Measurements from ENCODE around the gene MACROD2.
"Not testable (repeated sequence)": the region's sequence is repeated elsewhere in the genome, so short reads cannot be mapped to it uniquely, and the experiment has no call there.

MACROD2 gene

GRCh38 chr20:14235355-14235754 lies 240.0 kb downstream of the MACROD2 start:
- no peak for TF ChIP-seq CTCF (IDR thresholded peaks at IDR 0.05; ENCODE audit: borderline replicate concordance, control extremely low read depth, extremely low read depth, insufficient read depth, missing control alignments)
- in situ Hi-C loops (cut with MboI; ENCODE audit: low sequenced_read_pairs, unreplicated experiment) = no loop called here
- no peak for DNase-seq (ENCODE audit: low spot score)

- in situ Hi-C loops (cut with MboI; ENCODE audit: low sequenced_read_pairs, unreplicated experiment) = no loop called here
These were observed 250.2 kb downstream of the MACROD2 start for GRCh38 chr20:14245368-14245970.

GRCh38 chr20:14259689-14260088 lies 264.4 kb downstream of the MACROD2 start:
- in situ Hi-C loops (cut with MboI; ENCODE audit: low sequenced_read_pairs, unreplicated experiment) = no loop called here
- no peak for DNase-seq (ENCODE audit: low spot score)

More at GRCh38 chr20:14245368-14245970, 250.2 kb downstream of the MACROD2 start:
- no peak for DNase-seq (ENCODE audit: low spot score)
- TF ChIP-seq CTCF (IDR thresholded peaks at IDR 0.05; ENCODE audit: borderline replicate concordance, control extremely low read depth, extremely low read depth, insufficient read depth, missing control alignments) = no peak

GRCh38 chr20:14260367-14260766 lies 265.1 kb downstream of the MACROD2 start:
- no peak for TF ChIP-seq CTCF (IDR thresholded peaks at IDR 0.05; ENCODE audit: borderline replicate concordance, control extremely low read depth, extremely low read depth, insufficient read depth, missing control alignments)
- in situ Hi-C loops (cut with MboI; ENCODE audit: low sequenced_read_pairs, unreplicated experiment) = no loop called here

More at GRCh38 chr20:14259689-14260088, 264.4 kb downstream of the MACROD2 start:
- TF ChIP-seq CTCF (IDR thresholded peaks at IDR 0.05; ENCODE audit: borderline replicate concordance, control extremely low read depth, extremely low read depth, insufficient read depth, missing control alignments) = no peak

GRCh38 chr20:14264869-14265268 lies 269.6 kb downstream of the MACROD2 start:
- DNase-seq (ENCODE audit: low spot score) = no peak
- TF ChIP-seq CTCF (IDR thresholded peaks at IDR 0.05; ENCODE audit: borderline replicate concordance, control extremely low read depth, extremely low read depth, insufficient read depth, missing control alignments) = no peak
- in situ Hi-C loops (cut with MboI; ENCODE audit: low sequenced_read_pairs, unreplicated experiment) = no loop called here

More at GRCh38 chr20:14260367-14260766, 265.1 kb downstream of the MACROD2 start:
- DNase-seq (ENCODE audit: low spot score) = no peak

- TF ChIP-seq CTCF (IDR thresholded peaks at IDR 0.05; ENCODE audit: borderline replicate concordance, control extremely low read depth, extremely low read depth, insufficient read depth, missing control alignments) = no peak
- in situ Hi-C loops (cut with MboI; ENCODE audit: low sequenced_read_pairs, unreplicated experiment) = no loop called here
- no peak for DNase-seq (ENCODE audit: low spot score)
These were observed 270.9 kb downstream of the MACROD2 start for GRCh38 chr20:14266246-14266645.

GRCh38 chr20:14270751-14271150 lies 275.4 kb downstream of the MACROD2 start:
- in situ Hi-C loops (cut with MboI; ENCODE audit: low sequenced_read_pairs, unreplicated experiment); DNase-seq (ENCODE audit: low spot score): not testable (repeated sequence)

All from GM13976 (cell line).